Skeletal muscle cell (primary cell): ENCODE results near the gene FXYD3.

ENCODE experiments used
- DNase-seq: peaks from one replicate; pipeline ENCODE4 v3.0.0-alpha.2; 2010; ENCODE audit warnings: low read depth
- H3K4me3 ChIP-seq: 2 replicates; pipeline ENCODE4 v1.5.1; 2011; ENCODE audit warnings: low read depth, mild to moderate bottlenecking, control low read depth, low read length, moderate library complexity

Gene FXYD3

GRCh38 chr19:35115177-35115951 is at the start of gene FXYD3:
Gene FXYD3, plus strand, starts transcription at chr19:35115823. Its CDS starts 3,554 bp downstream, at chr19:35119377.
- H3K4me3 ChIP-seq = peak within 1 kb of the TSS; percentile 26
- no peak for DNase-seq

GRCh38 chr19:35066121-35066520 is 49.5 kb upstream of the FXYD3 start:
- DNase-seq = no peak
- no peak overlapping the region for H3K4me3 ChIP-seq

GRCh38 chr19:35066691-35067563 is 48.7 kb upstream of the FXYD3 start:
- DNase-seq = no peak
- H3K4me3 ChIP-seq = no peak overlapping the region

GRCh38 chr19:35068941-35069634 is 46.5 kb upstream of the FXYD3 start:
- no peak for DNase-seq
- H3K4me3 ChIP-seq = no peak overlapping the region

- no peak overlapping the region for H3K4me3 ChIP-seq
- no peak for DNase-seq
Measured at GRCh38 chr19:35069696-35070095, 45.9 kb upstream of the FXYD3 start.

GRCh38 chr19:35070471-35070870 is 45.2 kb upstream of the FXYD3 start:
- no peak for DNase-seq
- H3K4me3 ChIP-seq = no peak overlapping the region

GRCh38 chr19:35073516-35073915 is 42.1 kb upstream of the FXYD3 start:
- no peak for DNase-seq
- H3K4me3 ChIP-seq = no peak overlapping the region

GRCh38 chr19:35073941-35074340 is 41.7 kb upstream of the FXYD3 start:
- no peak overlapping the region for H3K4me3 ChIP-seq

GRCh38 chr19:35074426-35075201 is 41.0 kb upstream of the FXYD3 start:
- no peak overlapping the region for H3K4me3 ChIP-seq
- no peak for DNase-seq

More at GRCh38 chr19:35073941-35074340, 41.7 kb upstream of the FXYD3 start:
- DNase-seq = no peak

GRCh38 chr19:35075202-35076025 is 40.2 kb upstream of the FXYD3 start:
- no peak for DNase-seq
- no peak overlapping the region for H3K4me3 ChIP-seq

- H3K4me3 ChIP-seq = no peak overlapping the region
- no peak for DNase-seq
Measured at GRCh38 chr19:35076026-35076370, 39.6 kb upstream of the FXYD3 start.

- no peak overlapping the region for H3K4me3 ChIP-seq
Measured at GRCh38 chr19:35076657-35077056, 39.0 kb upstream of the FXYD3 start.

GRCh38 chr19:35077411-35078223 is 38.0 kb upstream of the FXYD3 start:
- no peak for DNase-seq
- no peak overlapping the region for H3K4me3 ChIP-seq

More at GRCh38 chr19:35076657-35077056, 39.0 kb upstream of the FXYD3 start:
- no peak for DNase-seq

GRCh38 chr19:35079826-35080225 is 35.8 kb upstream of the FXYD3 start:
- H3K4me3 ChIP-seq = no peak overlapping the region
- DNase-seq = no peak

- no peak overlapping the region for H3K4me3 ChIP-seq
- no peak for DNase-seq
Measured at GRCh38 chr19:35080613-35081170, 34.9 kb upstream of the FXYD3 start.

GRCh38 chr19:35081201-35081600 is 34.4 kb upstream of the FXYD3 start:
- no peak for DNase-seq
- no peak overlapping the region for H3K4me3 ChIP-seq

- no peak for DNase-seq
- no peak overlapping the region for H3K4me3 ChIP-seq
Measured at GRCh38 chr19:35083691-35084508, 31.7 kb upstream of the FXYD3 start.
